Stimulated activated CD4-positive, alpha-beta T cell treated with anti-CD3 and anti-CD28 coated beads, Interleukin-15, amount 100 ng/mL, for 24 hours (primary cell): ENCODE results near the gene ANKDD1A.

Experiments
- DNase-seq: peaks from one replicate; pipeline ENCODE4 v3.0.0-alpha.2; 2020

ANKDD1A gene

GRCh38 chr15:64981812-64982431 lies 70.2 kb downstream of the ANKDD1A start:
- no peak for DNase-seq

GRCh38 chr15:64982472-64982871 lies 70.8 kb downstream of the ANKDD1A start:
- no peak for DNase-seq

- DNase-seq: no peak
These were observed 73.8 kb downstream of the ANKDD1A start for GRCh38 chr15:64985366-64986033.

GRCh38 chr15:64987136-64987535 lies 75.4 kb downstream of the ANKDD1A start:
- no peak for DNase-seq

GRCh38 chr15:64989416-64990167 lies 77.9 kb downstream of the ANKDD1A start, which contains the start of gene SPG21:
TSS of gene SPG21 (minus strand) at chr15:64989914. CDS start at chr15:64983569, 6,345 bp downstream.
- DNase-seq: peak; percentile 94

GRCh38 chr15:64990168-64990470 lies 78.4 kb downstream of the ANKDD1A start:
- DNase-seq: no peak

- DNase-seq: no peak
These were observed 79.9 kb downstream of the ANKDD1A start for GRCh38 chr15:64991536-64992135.

- DNase-seq: no peak
These were observed 81.6 kb downstream of the ANKDD1A start for GRCh38 chr15:64993290-64993689.

GRCh38 chr15:64997066-64997465 lies 85.4 kb downstream of the ANKDD1A start:
- no peak for DNase-seq

- DNase-seq: no peak
These were observed 86.2 kb downstream of the ANKDD1A start for GRCh38 chr15:64997745-64998375.

GRCh38 chr15:65004993-65005392 lies 93.3 kb downstream of the ANKDD1A start:
- DNase-seq: no peak

GRCh38 chr15:65006876-65007275 lies 95.2 kb downstream of the ANKDD1A start:
- no peak for DNase-seq
